Stimulated activated CD8-positive, alpha-beta memory T cell treated with anti-CD3 and anti-CD28 coated beads, Interleukin-7, amount 100 ng/mL, for 48 hours (primary cell): Measurements from ENCODE around the gene ADGRF3.
A peak's percentile ranks its signal among the peaks of the same experiment; 100 is the strongest.
"Not testable (repeated sequence)": the region's sequence is repeated elsewhere in the genome, so short reads cannot be mapped to it uniquely, and the experiment has no call there.

Source experiments
- DNase-seq, 2 donors: peaks; one replicate each; pipeline ENCODE4 v3.0.0-alpha.2; 2020; ENCODE audit warnings: low read depth in 1 of 2; ENCODE audit errors: extremely low read depth in 1 of 2

Gene ADGRF3

DNA sequence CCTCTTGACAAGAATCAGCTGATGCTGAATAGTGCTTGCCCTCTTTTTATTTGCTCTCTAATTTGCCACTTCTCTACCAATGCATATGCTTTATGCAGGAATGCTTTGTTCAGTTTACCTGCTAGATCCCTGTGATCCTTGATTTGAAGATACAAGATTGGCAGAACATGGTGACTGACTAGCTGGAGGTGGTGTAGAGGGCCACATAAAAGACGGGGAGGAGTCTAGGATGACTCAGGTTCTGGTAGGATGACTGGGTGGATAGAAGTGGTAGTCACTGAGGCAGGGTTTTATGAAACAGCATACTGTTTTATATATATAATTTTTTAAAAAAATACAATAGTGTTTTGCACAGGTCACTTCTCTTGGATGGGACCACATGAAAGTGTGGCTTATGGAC, 6.3 kb upstream of the ADGRF3 start:
- peak in 1 of 2 donors; percentile 36 for DNase-seq

DNA sequence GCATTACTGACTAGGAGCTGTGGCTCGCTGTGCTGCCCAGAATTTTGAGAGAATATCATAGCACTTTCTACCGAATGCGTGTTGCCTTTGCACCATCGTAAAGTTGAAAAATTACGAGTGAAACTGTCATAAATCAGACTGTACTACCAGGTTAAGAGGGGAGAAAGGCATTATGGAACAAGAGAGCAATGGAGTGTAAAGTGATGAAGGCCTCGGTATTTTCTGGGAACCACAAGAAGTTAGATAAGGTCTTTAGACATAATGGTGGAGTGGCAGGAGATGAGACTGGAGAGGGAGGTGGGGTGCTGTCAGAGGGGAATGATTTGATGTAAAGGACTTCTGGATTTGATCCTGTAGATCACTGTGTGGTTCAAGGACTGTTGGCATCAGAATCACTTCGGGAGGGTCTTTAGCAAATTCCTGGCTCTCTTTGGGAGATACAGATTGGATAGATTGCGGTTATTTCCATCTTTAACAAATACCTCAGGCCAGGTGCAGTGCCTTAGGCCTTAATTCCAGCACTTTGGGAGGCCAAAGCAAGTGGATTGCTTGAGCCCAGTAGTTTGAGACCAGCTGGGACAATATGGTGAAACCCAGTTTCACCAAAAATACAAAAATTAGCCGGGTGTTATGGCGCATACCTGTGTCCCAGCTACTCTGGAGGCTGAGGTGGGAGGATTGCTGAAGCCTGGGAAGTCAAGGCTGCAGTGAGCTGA, 4.9 kb upstream of the ADGRF3 start:
- DNase-seq, result no peak

GRCh38 chr2:26349690-26350089, 3.1 kb upstream of the ADGRF3 start:
- DNase-seq, result no peak

- DNase-seq, result no peak
Measured at GRCh38 chr2:26347286-26347865, 787 bp upstream of the ADGRF3 start.

DNA sequence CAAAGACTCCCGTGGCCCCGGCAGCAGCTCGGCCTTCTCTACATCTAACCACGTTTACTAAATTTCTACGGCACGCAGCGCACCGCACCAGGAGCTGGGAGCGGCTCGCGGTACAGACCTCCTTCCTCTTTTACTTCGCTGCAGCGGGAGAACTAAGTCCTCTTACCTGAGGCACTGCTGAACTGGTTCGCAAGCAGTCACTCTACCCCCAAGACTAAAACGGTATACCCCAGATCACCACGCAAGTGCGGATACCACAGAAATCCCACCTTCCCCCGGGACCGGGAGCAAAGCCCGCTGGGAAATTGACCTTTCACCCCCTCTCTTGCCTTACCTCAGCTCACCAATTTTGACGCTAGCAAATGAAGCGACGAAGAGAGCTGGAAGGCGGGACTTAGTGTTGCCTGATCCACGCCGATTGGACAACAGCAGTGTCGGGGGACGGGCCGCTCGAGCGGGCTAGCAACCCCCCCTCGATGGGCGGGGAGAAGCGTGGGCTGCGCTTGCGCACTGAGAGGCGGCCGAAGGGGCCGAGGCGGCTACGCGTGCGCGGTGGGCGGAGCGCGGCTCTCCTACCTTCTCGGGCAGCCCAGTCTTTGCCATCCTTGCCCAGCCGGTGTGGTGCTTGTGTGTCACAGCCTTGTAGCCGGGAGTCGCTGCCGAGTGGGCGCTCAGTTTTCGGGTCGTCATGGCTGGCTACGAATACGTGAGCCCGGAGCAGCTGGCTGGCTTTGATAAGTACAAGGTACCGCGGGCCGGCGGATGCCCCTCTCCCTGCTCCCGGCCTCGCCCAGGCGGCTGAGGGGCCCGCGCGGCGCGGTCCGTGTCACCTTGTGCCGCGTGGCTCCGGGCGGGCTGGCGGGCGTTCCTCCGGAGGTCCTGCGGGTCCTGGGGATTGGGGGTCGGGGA, 790 bp downstream of the ADGRF3 start, which contains the start of gene SELENOI:
Gene SELENOI (plus strand): TSS at position 599 of the 909 bp plus-strand sequence. CDS start 90 bp downstream, at position 689.
- peak; percentile 97 to 99 for DNase-seq

GRCh38 chr2:26345283-26345544, 1.4 kb downstream of the ADGRF3 start:
- no peak for DNase-seq

DNA sequence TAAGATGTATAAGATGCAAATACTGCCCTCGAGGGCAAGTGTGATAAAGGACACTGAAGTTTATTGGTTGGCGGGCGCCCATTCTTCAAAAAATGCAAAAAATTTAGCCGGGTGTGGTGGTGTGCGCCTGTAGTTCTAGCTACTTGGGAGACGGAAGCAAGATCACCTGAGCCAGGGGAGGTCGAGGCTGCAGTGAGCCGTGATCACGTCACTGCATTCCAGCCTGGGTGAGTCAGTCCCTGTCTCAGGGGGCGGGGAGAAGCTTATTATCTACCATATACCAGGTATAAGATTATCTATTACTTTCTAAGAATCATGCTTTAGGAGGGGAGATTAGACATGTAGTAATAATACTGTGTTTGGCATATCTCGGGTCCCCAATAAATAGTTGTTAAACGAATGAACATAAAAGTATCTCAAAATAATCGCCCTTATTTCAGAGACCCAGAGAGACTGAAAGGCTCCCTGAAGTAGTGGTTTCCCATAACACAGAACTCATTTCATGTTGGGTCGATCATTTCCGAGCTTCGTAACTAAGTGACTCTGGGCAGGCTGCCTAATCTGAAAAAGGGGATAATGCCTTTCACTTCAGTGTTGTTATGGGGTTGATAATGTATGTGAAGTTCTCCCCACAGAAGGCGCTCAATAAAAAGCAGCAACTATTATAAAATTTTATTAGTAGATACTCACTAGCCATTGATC, 1.9 kb downstream of the ADGRF3 start:
- DNase-seq, result peak in 1 of 2 donors; percentile 28

- DNase-seq, result no peak
Measured at GRCh38 chr2:26340831-26341230, 5.8 kb downstream of the ADGRF3 start.

DNA sequence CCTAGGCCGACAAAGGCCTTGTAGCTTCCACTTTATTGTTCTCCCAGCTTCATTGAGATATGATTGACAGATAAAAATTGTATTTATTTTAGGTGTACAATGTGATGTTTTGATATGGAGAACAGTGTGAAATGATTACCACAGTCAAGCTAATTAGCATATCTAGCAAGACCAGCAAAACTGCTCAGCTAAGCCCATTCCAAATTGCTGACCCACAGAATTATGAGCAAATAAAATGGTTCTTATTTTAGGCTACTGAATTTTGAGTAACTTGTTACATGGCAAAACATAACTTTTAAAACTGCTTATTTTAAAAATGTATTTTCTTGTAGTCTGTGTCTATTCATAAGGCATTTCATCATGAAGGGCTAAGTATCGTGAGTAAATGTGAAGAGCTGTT, 9.3 kb downstream of the ADGRF3 start:
- DNase-seq, result no peak

GRCh38 chr2:26336719-26337118, 9.9 kb downstream of the ADGRF3 start:
- no peak for DNase-seq

DNA sequence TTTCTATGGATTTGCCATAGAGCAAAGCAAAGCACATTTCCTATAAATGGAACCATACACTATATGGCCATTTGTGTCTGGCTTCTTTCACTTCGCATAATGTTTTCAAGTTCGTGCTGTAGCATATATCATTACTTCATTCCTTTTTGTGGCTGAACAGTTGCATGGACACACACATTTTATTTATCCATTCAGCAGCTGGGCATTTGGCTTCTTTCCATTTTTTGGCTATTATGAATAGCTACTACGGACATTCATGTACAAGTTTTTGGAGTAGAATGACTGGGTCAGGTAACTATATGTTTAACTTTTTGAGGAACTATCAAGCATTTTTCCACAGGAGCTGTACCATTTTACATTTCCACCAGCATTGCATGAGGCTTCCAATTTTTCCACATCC, 11.4 kb downstream of the ADGRF3 start:
- no peak for DNase-seq

DNA sequence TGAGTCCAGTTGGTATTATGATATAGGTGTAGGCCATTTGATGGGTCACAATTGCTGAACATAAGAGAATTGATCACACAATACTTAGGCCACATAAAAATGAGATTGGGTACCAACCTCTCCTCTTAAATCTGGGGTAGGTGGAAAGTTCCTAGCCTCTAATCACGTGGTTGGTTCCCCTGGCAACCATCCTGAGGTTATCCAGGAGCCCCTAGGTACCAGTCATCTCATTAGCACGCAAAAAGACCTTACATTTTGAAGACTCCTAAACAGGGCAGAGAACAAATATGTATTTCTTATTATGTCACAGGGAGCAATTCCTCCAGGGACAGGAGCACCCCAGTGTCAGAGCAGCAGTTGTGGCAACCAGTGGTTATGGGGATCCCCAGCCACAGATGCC, 13.3 kb downstream of the ADGRF3 start:
- DNase-seq, result no peak

DNA sequence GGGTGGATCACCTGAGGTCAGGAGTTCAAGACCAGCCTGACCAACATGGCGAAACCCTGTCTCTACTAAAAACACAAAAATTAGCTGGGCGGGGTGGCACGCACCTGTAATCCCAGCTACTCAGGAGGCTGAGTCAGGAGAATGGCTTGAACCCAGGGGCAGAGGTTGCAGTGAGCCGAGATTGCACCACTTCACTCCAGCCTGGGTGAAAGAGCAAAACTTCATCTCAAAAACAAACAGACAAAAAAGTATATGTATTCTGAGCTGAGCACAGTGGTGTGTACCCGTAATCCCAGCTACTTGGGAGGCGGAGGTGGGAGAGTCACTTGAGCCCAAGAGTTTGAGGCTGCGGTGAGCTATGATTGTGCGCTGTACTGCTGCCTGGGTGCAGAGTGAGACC, 15.3 kb downstream of the ADGRF3 start:
- not testable (repeated sequence) for DNase-seq

GRCh38 chr2:26330604-26331003, 16.0 kb downstream of the ADGRF3 start:
- no peak for DNase-seq

GRCh38 chr2:26330114-26330549, 16.5 kb downstream of the ADGRF3 start:
- DNase-seq, result peak; percentile 50 to 71

- not testable (repeated sequence) for DNase-seq
Measured at GRCh38 chr2:26329083-26329482, 17.5 kb downstream of the ADGRF3 start.

GRCh38 chr2:26327291-26328272, 19.0 kb downstream of the ADGRF3 start:
- no peak for DNase-seq

GRCh38 chr2:26326514-26326913, 20.1 kb downstream of the ADGRF3 start:
- DNase-seq, result no peak

GRCh38 chr2:26325851-26326250, 20.7 kb downstream of the ADGRF3 start:
- no peak for DNase-seq

DNA sequence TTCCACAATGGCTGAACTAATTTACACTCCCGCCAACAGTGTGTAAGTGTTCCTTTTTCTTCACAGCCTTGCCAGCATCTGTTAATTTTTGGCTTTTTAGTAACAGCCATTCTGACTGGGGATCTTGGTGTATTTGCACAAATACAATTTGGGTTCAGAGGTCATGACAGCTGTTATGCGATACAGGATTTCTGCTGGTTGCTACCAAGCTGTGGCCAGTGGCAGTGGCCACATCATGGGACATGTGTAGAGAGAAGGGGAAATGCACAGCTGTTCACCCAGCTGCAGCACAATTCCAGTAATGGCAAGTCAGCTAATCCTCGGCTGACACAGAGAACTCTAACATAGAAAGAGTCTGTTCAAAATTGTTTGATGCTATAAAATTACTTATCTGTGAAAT, 21.7 kb downstream of the ADGRF3 start:
- DNase-seq, result no peak
